HG03175 (cell line): Measurements from ENCODE around the gene NDUFS1.

Experiments used
- ATAC-seq: cut with Tn5 transposase; IDR thresholded peaks from one replicate; pipeline ENCODE4 v1.9.1; 2021; ENCODE audit warnings: mild to moderate bottlenecking, moderate library complexity; ENCODE audit not compliant: unreplicated experiment

NDUFS1 gene

DNA sequence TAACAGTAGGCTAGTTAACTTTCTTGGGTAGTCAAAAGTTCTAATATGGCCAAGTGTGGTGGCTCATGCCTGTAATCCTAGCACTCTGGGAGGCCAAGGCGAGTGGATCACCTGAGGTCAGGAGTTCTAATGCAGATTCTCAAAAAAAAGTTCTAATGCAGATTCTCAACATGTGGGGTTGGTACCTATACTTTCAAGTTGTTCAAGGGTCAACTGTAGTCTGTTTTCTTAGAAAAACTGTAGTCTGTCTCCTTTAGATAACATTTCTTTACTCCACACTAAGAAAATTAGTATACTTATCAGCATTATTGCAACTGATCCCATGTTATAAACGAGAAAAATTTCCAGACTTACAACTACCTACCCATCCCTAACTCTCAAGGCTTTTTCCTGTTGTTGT, 89.8 kb downstream of the NDUFS1 start:
- ATAC-seq: no peak

DNA sequence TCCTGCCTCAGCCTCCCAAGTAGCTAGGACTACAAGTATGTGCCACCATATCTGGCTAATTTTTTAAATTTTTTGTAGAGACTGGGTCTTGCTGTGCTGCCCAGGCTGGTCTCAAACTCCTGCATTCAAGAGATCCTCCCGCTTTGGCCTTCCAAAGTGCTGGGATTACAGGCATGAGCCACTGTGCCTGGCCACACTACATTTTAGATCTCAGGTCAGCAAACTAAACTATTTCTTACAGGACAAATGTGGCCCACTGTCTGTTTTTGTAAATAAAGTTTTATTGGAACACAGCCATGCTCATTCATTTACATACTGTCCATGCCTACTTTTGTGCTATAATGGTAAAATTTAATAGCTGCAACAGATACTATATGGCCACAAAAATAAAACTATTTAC, 91.0 kb downstream of the NDUFS1 start:
- no peak for ATAC-seq
